K562 (cell line): ENCODE results near the gene GRXCR2. TPM values are rescaled to one million over a fixed set of nuclear protein-coding genes. Genes with fewer than 3 reads are reported as not detected.

Experiments
- ATAC-seq: fragments of 200-7000 bp; cut with Tn5 transposase; 3 replicates; pipeline ENCODE4 v1.9.1; 2020; ENCODE audit warnings: moderate library complexity
- BruUV-seq: library from RNA; stranded (reverse); fragments of 400-500 nt; replicated peaks from 2 replicates; lab custom pipeline; 2021; lab: Mats Ljungman, UMichigan
- CTCF ChIA-PET: fragments of 300-600 bp; formaldehyde crosslinking; extraction: SDS; loops from one replicate; lab custom pipeline; 2021; ENCODE audit warnings: low intra/inter-chr PET ratio; lab: Yijun Ruan, JAX
- POLR2A ChIA-PET: fragments of 300-600, 350-650 bp; sonication (Branson Sonifier 250); formaldehyde crosslinking; extraction: SDS; loops from one replicate; lab custom pipeline; 2021; ENCODE audit warnings: antibody characterized with exemption, inconsistent platforms; lab: Yijun Ruan, JAX
- DNase-seq, 4 experiments: peaks; one replicate each; pipeline versions ENCODE4 v3.0.0 to v3.0.0-alpha.2; 2011 to 2018; ENCODE audit warnings: low spot score in 3 of 4, mixed read lengths in 3 of 4; ENCODE audit errors: extremely low read depth in 1 of 4
- FAIRE-seq: peaks from 2 replicates; lab custom pipeline; 2011; peaks lifted over from hg19 to GRCh38; lab: Jason Lieb, UNC
- H2AFZ ChIP-seq: 2 replicates; pipeline ENCODE4 v1.6.0; 2011; ENCODE audit warnings: low read depth, low read length, control low read depth, inconsistent platforms
- H3K27ac ChIP-seq: fragments of 200-600 bp; 3 replicates; pipeline ENCODE4 v1.8.0; 2011; ENCODE audit warnings: low read depth, mild to moderate bottlenecking, control low read depth, inconsistent platforms, low read length, moderate library complexity, mixed read lengths; ENCODE audit errors: extremely low read depth
- H3K27me3 ChIP-seq, 2 experiments: fragments of 300-600 bp in 1 of 2; 2 replicates in 1 of 2; 3 replicates in 1 of 2; pipeline versions ENCODE4 v1.6.0 to v1.8.0; 2011; ENCODE audit warnings: inconsistent platforms in 2 of 2, low read length in 2 of 2, mild to moderate bottlenecking in 1 of 2, mixed read lengths in 1 of 2, moderate library complexity in 1 of 2; ENCODE audit not compliant: control insufficient read depth in 2 of 2, insufficient read depth in 2 of 2
- H3K36me3 ChIP-seq: fragments of 300-600 bp; 3 replicates; pipeline ENCODE4 v1.8.0; 2011; ENCODE audit warnings: mild to moderate bottlenecking, low read length, inconsistent platforms; ENCODE audit not compliant: control insufficient read depth, insufficient read depth
- H3K4me1 ChIP-seq, 2 experiments: fragments of 200-600 bp in 1 of 2; replicated peaks in 1 of 2; 2 replicates in 1 of 2; 3 replicates in 1 of 2; pipeline versions ENCODE4 v1.5.1 to v1.8.0; 2011; ENCODE audit warnings: inconsistent platforms in 2 of 2, low read length in 2 of 2, mild to moderate bottlenecking in 1 of 2, mixed read lengths in 1 of 2, moderate library complexity in 1 of 2; ENCODE audit not compliant: control insufficient read depth in 2 of 2, insufficient read depth in 2 of 2
- H3K4me2 ChIP-seq: 2 replicates; pipeline ENCODE4 v1.6.1; 2011; ENCODE audit warnings: low read length, control low read depth, inconsistent platforms, mixed read lengths; ENCODE audit not compliant: insufficient read depth
- H3K4me3 ChIP-seq: fragments of 200-600 bp; sonication (generic), shearing (Covaris generic); 2 replicates; pipeline ENCODE4 v1.5.1; 2016; ENCODE audit warnings: control low read depth, inconsistent platforms
- H3K79me2 ChIP-seq: fragments of 200-600 bp; 3 replicates; pipeline ENCODE4 v1.8.0; 2011; ENCODE audit warnings: low read length, inconsistent platforms; ENCODE audit not compliant: control insufficient read depth, insufficient read depth
- H3K9ac ChIP-seq, 2 experiments: 2 replicates each; pipeline versions ENCODE4 v1.6.0 to v1.6.1; 2011; ENCODE audit warnings: low read depth in 2 of 2, low read length in 2 of 2, control low read depth in 1 of 2, inconsistent platforms in 1 of 2, mild to moderate bottlenecking in 1 of 2, mixed read lengths in 1 of 2; ENCODE audit not compliant: insufficient read depth in 1 of 2
- H3K9me1 ChIP-seq: one replicate; pipeline ENCODE4 v1.6.0; 2011; ENCODE audit warnings: inconsistent platforms, mild to moderate bottlenecking, low read length, moderate library complexity; ENCODE audit not compliant: control insufficient read depth, insufficient read depth
- H3K9me3 ChIP-seq: replicated peaks from 2 replicates; pipeline ENCODE4 v1.5.1; 2011; ENCODE audit warnings: low read depth, low read length, inconsistent platforms; ENCODE audit not compliant: control insufficient read depth, insufficient read depth
- H4K20me1 ChIP-seq: replicated peaks from 2 replicates; pipeline ENCODE4 v1.6.1; 2011; ENCODE audit warnings: low read length, inconsistent platforms, mixed read lengths; ENCODE audit not compliant: control insufficient read depth, insufficient read depth
- CBFA2T3 ChIP-seq: fragments of 450-650 bp; IDR thresholded peaks from 2 replicates; pipeline ENCODE4 v1.6.1; 2017
- E2F1 ChIP-seq: sonication (generic); formaldehyde crosslinking; IDR thresholded peaks from 2 replicates; pipeline ENCODE4 v1.8.1; 2023; ENCODE audit warnings: mild to moderate bottlenecking, missing genetic modification reagents, moderate library complexity
- FOXP1 ChIP-seq: sonication (generic); formaldehyde crosslinking; IDR thresholded peaks from 2 replicates; pipeline ENCODE4 v1.8.0; 2022; ENCODE audit warnings: mild to moderate bottlenecking, missing genetic modification reagents
- HNRNPK ChIP-seq: fragments of 200-400 bp; formaldehyde crosslinking; IDR thresholded peaks from one replicate; pipeline ENCODE4 v1.6.1; 2018; ENCODE audit warnings: mild to moderate bottlenecking, low read depth, low read length; ENCODE audit not compliant: poor library complexity, severe bottlenecking
- WGBS: fragments of 100-300 bp; shearing (Covaris generic); methylation state at CpG from one replicate; pipeline ENCODE4 v1.1.6; 2016; ENCODE audit warnings: low coverage, mixed read lengths; ENCODE audit not compliant: insufficient coverage; ENCODE audit errors: missing lambda C conversion rate; 5-methylcytosine and 5-hydroxymethylcytosine counted together
- in situ Hi-C: fragments of 300-500 bp; cut with MboI; formaldehyde crosslinking; loops from 4 replicates; pipeline ENCODE4 v1.15.0; 2018; ENCODE audit warnings: inconsistent platforms, mixed read lengths
- intact Hi-C: fragments of 100-400 bp; cut with micrococcal nuclease; formaldehyde crosslinking; loops from 2 replicates; pipeline ENCODE4 v1.14.2; 2022
- polyA plus RNA-seq, 8 experiments: library from polyadenylated mRNA; depleted of rRNA in 4 of 8; stranded (reverse) in 5 of 8; unstranded in 3 of 8; fragments of >200 nt; fragmentation: Nextera tagmentation in 2 of 8; fragmentation: Illumina TruSeq in 1 of 8; extraction: Ambion mirVana in 2 of 8; extraction: Trizol in 1 of 8; gene quantifications; 2 replicates each; pipeline versions ENCODE4 v1.2.1 to v1.2.3, GENCODE V29; 2011 to 2014; ENCODE audit warnings: inconsistent platforms in 1 of 8, missing spikeins in 1 of 8
- total RNA-seq, 7 experiments: library from RNA; depleted of rRNA in 6 of 7; stranded (reverse); fragments of >200 nt in 6 of 7; fragmentation: Illumina TruSeq in 2 of 7; extraction: Trizol in 2 of 7; gene quantifications; 2 replicates each; pipeline versions ENCODE4 v1.2.1 to v1.2.3, GENCODE V29; 2011 to 2021; ENCODE audit warnings: low replicate concordance in 1 of 7

The GRXCR2 gene
- total and polyA plus RNA-seq, 9 of the 15 experiments (the other 6 are each of a cell fraction or from before 2014, with no cell fraction given), result not detected

GRCh38 chr5:145838276-145838675 is 34.5 kb downstream of the GRXCR2 start:
- peaks cover 14 to 27% of the 10 kb centered on the region in 2 experiments for H3K4me1 ChIP-seq
- ATAC-seq (no peak), DNase-seq (peak in 1 of 4 experiments; percentile 34), FAIRE-seq (peak; percentile 11)
- H3K27ac ChIP-seq, result no peak overlapping the region
- no peaks in the 10 kb centered on the region for H3K9me3 ChIP-seq
- intact Hi-C loops (no loop called here), in situ Hi-C loops (loop anchor here (10.0 kb wide), 1 partner anchor 367 kb away; the partner anchor contains the start of gene RBM27)
- H3K4me2 ChIP-seq, result no peak overlapping the region
- BruUV-seq, result no TSS peak
- POLR2A ChIA-PET, result interaction anchor here (1.0 to 1.8 kb wide), 2 partner anchors 16 to 17 kb away, joined by 5 to 6 read pairs; no protein-coding TSS in a partner anchor
- CTCF ChIA-PET, result no interaction called here
- no peak for TF ChIP-seq E2F1 (CRISPR knock-in tag)
- 0 out of 2 replicates have a peak, but pooled peaks have one; percentile 11 for TF ChIP-seq CBFA2T3
- TF ChIP-seq FOXP1, result no peak
- no peak for TF ChIP-seq HNRNPK
- TF ChIP-seq, all 486 proteins: peak for 1
- no peaks in the 10 kb centered on the region for H4K20me1 ChIP-seq
- H3K36me3 ChIP-seq, result no peaks in the 10 kb centered on the region
- no peak overlapping the region for H3K9ac ChIP-seq
- no peaks in the 10 kb centered on the region for H3K27me3 ChIP-seq
- H3K9me1 ChIP-seq, result no peaks in the 10 kb centered on the region
- H3K4me3 ChIP-seq, result no peak overlapping the region
- H3K79me2 ChIP-seq, result peaks cover 18% of the 10 kb centered on the region
- H2AFZ ChIP-seq, result peak overlapping the region; percentile 71
- 42% methylated on average over 6 of the region's 6 CpGs for WGBS
